SU-DHL-6 (cell line): ENCODE data around the gene HSPB1.

Experiments used
- H2AFZ ChIP-seq: fragments of 200-600 bp; sonication (generic); 2 replicates; pipeline ENCODE4 v1.6.1; 2014; ENCODE audit warnings: low read depth, mild to moderate bottlenecking, moderate library complexity, mixed read lengths, antibody characterized with exemption, low read length; ENCODE audit not compliant: severe bottlenecking
- H3F3A ChIP-seq: fragments of 200-600 bp; shearing (Covaris generic); 2 replicates; pipeline ENCODE4 v1.6.0; 2016; ENCODE audit warnings: antibody characterized with exemption, mild to moderate bottlenecking; ENCODE audit not compliant: insufficient read depth
- H3K27ac ChIP-seq: fragments of 200-600 bp; sonication (generic); 2 replicates; pipeline ENCODE4 v1.5.1; 2016; ENCODE audit warnings: low read depth, mild to moderate bottlenecking, low read length, moderate library complexity, mixed read lengths
- H3K27me3 ChIP-seq: fragments of 200-600 bp; sonication (generic), shearing (Covaris generic); 2 replicates; pipeline ENCODE4 v1.6.0; 2014; ENCODE audit warnings: mild to moderate bottlenecking, low read length
- H3K36me3 ChIP-seq: fragments of 200-600 bp; sonication (generic); 2 replicates; pipeline ENCODE4 v1.6.1; 2014; ENCODE audit warnings: mild to moderate bottlenecking, low read length, mixed read lengths
- H3K4me2 ChIP-seq: fragments of 300-600, 200-600 bp; shearing (Covaris generic), sonication (generic); 2 replicates; pipeline ENCODE4 v1.6.0; 2014; ENCODE audit warnings: low read length, low read depth, mild to moderate bottlenecking; ENCODE audit not compliant: poor library complexity, severe bottlenecking
- H3K4me3 ChIP-seq: fragments of 200-600 bp; sonication (generic); 2 replicates; pipeline ENCODE4 v1.5.1; 2014; ENCODE audit warnings: antibody characterized with exemption, low read length, mild to moderate bottlenecking, mixed read lengths; ENCODE audit not compliant: insufficient read depth, poor library complexity, severe bottlenecking
- H3K79me2 ChIP-seq: fragments of 200-600 bp; sonication (generic); 2 replicates; pipeline ENCODE4 v1.6.1; 2014; ENCODE audit warnings: mild to moderate bottlenecking, low read length, moderate library complexity; ENCODE audit not compliant: insufficient read depth
- H3K9ac ChIP-seq: fragments of 200-600 bp; sonication (generic); 2 replicates; pipeline ENCODE4 v1.7.0; 2014; ENCODE audit warnings: mild to moderate bottlenecking, low read length
- H3K9me2 ChIP-seq: fragments of 200-600 bp; sonication (generic); replicated peaks from 2 replicates; pipeline ENCODE4 v1.6.1; 2014; ENCODE audit warnings: low read length; ENCODE audit not compliant: insufficient read depth
- H3K9me3 ChIP-seq: fragments of 200-600 bp; sonication (generic); 2 replicates; pipeline ENCODE4 v1.6.1; 2014; ENCODE audit warnings: low read length, mixed read lengths; ENCODE audit not compliant: insufficient read depth
- H4K20me1 ChIP-seq: fragments of 200-600 bp; sonication (generic); 2 replicates; pipeline ENCODE4 v1.6.1; 2014; ENCODE audit warnings: low read depth, mild to moderate bottlenecking, antibody characterized with exemption, low read length, moderate library complexity, mixed read lengths
- CTCF ChIP-seq: fragments of 200-600 bp; sonication (generic); IDR thresholded peaks from one replicate; pipeline ENCODE4 v1.5.1; 2017; ENCODE audit warnings: antibody characterized with exemption, mild to moderate bottlenecking, low read length, moderate library complexity; ENCODE audit not compliant: insufficient read depth, poor library complexity, severe bottlenecking
- EZH2phosphoT487 ChIP-seq: fragments of 200-600 bp; sonication (generic), shearing (Covaris generic); conservative IDR thresholded peaks from 2 replicates; pipeline ENCODE4 v1.6.1; 2018; ENCODE audit warnings: mild to moderate bottlenecking, antibody characterized with exemption, low read length, moderate library complexity, mixed read lengths

The HSPB1 gene

GRCh38 chr7:76326646-76327233 lies 24.3 kb downstream of the HSPB1 start:
- no peak overlapping the region for H3K27ac ChIP-seq
- no peak overlapping the region for H3K4me2 ChIP-seq
- H3K9me3 ChIP-seq = no peaks in the 10 kb centered on the region
- TF ChIP-seq EZH2phosphoT487 (no peak), CTCF (no peak)
- peaks cover 33% of the 10 kb centered on the region for H3K36me3 ChIP-seq
- no peaks in the 10 kb centered on the region for H3K27me3 ChIP-seq
- H3K79me2 ChIP-seq = peaks cover 62% of the 10 kb centered on the region
- peaks cover 11% of the 10 kb centered on the region for H3F3A ChIP-seq
- H2AFZ ChIP-seq = no peak overlapping the region
- no peak overlapping the region for H3K9ac ChIP-seq
- H4K20me1 ChIP-seq = peaks cover 35% of the 10 kb centered on the region
- no peaks in the 10 kb centered on the region for H3K9me2 ChIP-seq
- H3K4me3 ChIP-seq = no peak overlapping the region

- H3K27me3 ChIP-seq = no peaks in the 10 kb centered on the region
- H3F3A ChIP-seq = peaks cover 5% of the 10 kb centered on the region; the same call in 1 of the 2 replicates
- H3K4me3 ChIP-seq = no peak overlapping the region
- peaks cover 42% of the 10 kb centered on the region for H4K20me1 ChIP-seq
- H3K27ac ChIP-seq = no peak overlapping the region
- no peaks in the 10 kb centered on the region for H3K9me2 ChIP-seq
- H3K4me2 ChIP-seq = no peak overlapping the region
- H3K9me3 ChIP-seq = no peaks in the 10 kb centered on the region
- H3K79me2 ChIP-seq = peaks cover 71% of the 10 kb centered on the region
- TF ChIP-seq EZH2phosphoT487 = no peak
- no peak for TF ChIP-seq CTCF
- H3K36me3 ChIP-seq = peaks cover 33% of the 10 kb centered on the region
- no peak overlapping the region for H3K9ac ChIP-seq
- H2AFZ ChIP-seq = no peak overlapping the region
Observed at GRCh38 chr7:76327610-76328009, 25.1 kb downstream of the HSPB1 start.

GRCh38 chr7:76328389-76328788 lies 25.9 kb downstream of the HSPB1 start:
- no peak overlapping the region for H3K4me2 ChIP-seq
- peaks cover 78% of the 10 kb centered on the region for H3K79me2 ChIP-seq
- no peaks in the 10 kb centered on the region; the same call in 1 of the 2 replicates for H3F3A ChIP-seq
- peaks cover 48% of the 10 kb centered on the region for H4K20me1 ChIP-seq
- H3K36me3 ChIP-seq = peaks cover 33% of the 10 kb centered on the region
- H3K9me3 ChIP-seq = no peaks in the 10 kb centered on the region
- H3K4me3 ChIP-seq = no peak overlapping the region
- no peak overlapping the region for H2AFZ ChIP-seq
- H3K9me2 ChIP-seq = no peaks in the 10 kb centered on the region
- no peaks in the 10 kb centered on the region for H3K27me3 ChIP-seq
- no peak overlapping the region for H3K27ac ChIP-seq
- TF ChIP-seq EZH2phosphoT487 (no peak), CTCF (no peak)
- H3K9ac ChIP-seq = no peak overlapping the region
